ENCODE measurements around the gene KIRREL3. TPM values are rescaled to one million over a fixed set of nuclear protein-coding genes. Genes with fewer than 3 reads are reported as not detected.

The KIRREL3 gene
- total RNA-seq, 1 donor from 2014 or later, result under 0.01 TPM

GRCh38 chr11:126766440-126766839 lies 234.1 kb downstream of the KIRREL3 start:
- H3K9me3 ChIP-seq (ENCODE audit: control insufficient read depth in 3 of 3, low read length in 3 of 3), result no peaks in the 10 kb centered on the region
- H3K36me3 ChIP-seq (ENCODE audit: control insufficient read depth in 3 of 3, insufficient read depth in 3 of 3, low read length in 3 of 3), result no peaks in the 10 kb centered on the region
- no peak overlapping the region for H3K27ac ChIP-seq (ENCODE audit: low read depth, low read length)
- no peaks in the 10 kb centered on the region for H3K4me1 ChIP-seq (ENCODE audit: control insufficient read depth in 3 of 3, insufficient read depth in 3 of 3, low read length in 3 of 3)
- no peak overlapping the region for H3K9ac ChIP-seq (ENCODE audit: low read depth in 1 of 3, low read length in 3 of 3)
- no peak overlapping the region for H3K4me3 ChIP-seq (ENCODE audit: low read length in 3 of 3)
- peaks cover 2 to 3% (median 3%) of the 10 kb centered on the region in 3 donors for H3K27me3 ChIP-seq (ENCODE audit: control insufficient read depth in 3 of 3, insufficient read depth in 3 of 3, low read length in 3 of 3)

- H3K27ac ChIP-seq (ENCODE audit: low read depth, low read length), result no peak overlapping the region
- H3K9me3 ChIP-seq (ENCODE audit: control insufficient read depth in 3 of 3, low read length in 3 of 3), result no peaks in the 10 kb centered on the region
- no peaks in the 10 kb centered on the region for H3K4me1 ChIP-seq (ENCODE audit: control insufficient read depth in 3 of 3, insufficient read depth in 3 of 3, low read length in 3 of 3)
- H3K4me3 ChIP-seq (ENCODE audit: low read length in 3 of 3), result no peak overlapping the region
- H3K36me3 ChIP-seq (ENCODE audit: control insufficient read depth in 3 of 3, insufficient read depth in 3 of 3, low read length in 3 of 3), result no peaks in the 10 kb centered on the region
- H3K9ac ChIP-seq (ENCODE audit: low read depth in 1 of 3, low read length in 3 of 3), result no peak overlapping the region
- peaks cover 2 to 3% (median 3%) of the 10 kb centered on the region in 3 donors for H3K27me3 ChIP-seq (ENCODE audit: control insufficient read depth in 3 of 3, insufficient read depth in 3 of 3, low read length in 3 of 3)
These were observed 235.4 kb downstream of the KIRREL3 start for GRCh38 chr11:126765196-126765595.

- Histone ChIP-seq H3K4me1 (ENCODE audit: control insufficient read depth in 3 of 3, insufficient read depth in 3 of 3, low read length in 3 of 3) (no peaks in the 10 kb centered on the region), H3K9me3 (ENCODE audit: control insufficient read depth in 3 of 3, low read length in 3 of 3) (no peaks in the 10 kb centered on the region), H3K27me3 (ENCODE audit: control insufficient read depth in 3 of 3, insufficient read depth in 3 of 3, low read length in 3 of 3) (peaks cover 2 to 3% (median 3%) of the 10 kb centered on the region in 3 donors), H3K9ac (ENCODE audit: low read depth in 1 of 3, low read length in 3 of 3) (no peak overlapping the region), H3K36me3 (ENCODE audit: control insufficient read depth in 3 of 3, insufficient read depth in 3 of 3, low read length in 3 of 3) (no peaks in the 10 kb centered on the region), H3K27ac (ENCODE audit: low read depth, low read length) (no peak overlapping the region), H3K4me3 (ENCODE audit: low read length in 3 of 3) (no peak overlapping the region)
These were observed 236.3 kb downstream of the KIRREL3 start for GRCh38 chr11:126764231-126764630.

- Histone ChIP-seq H3K9ac (ENCODE audit: low read depth in 1 of 3, low read length in 3 of 3) (no peak overlapping the region), H3K4me3 (ENCODE audit: low read length in 3 of 3) (no peak overlapping the region), H3K4me1 (ENCODE audit: control insufficient read depth in 3 of 3, insufficient read depth in 3 of 3, low read length in 3 of 3) (no peaks in the 10 kb centered on the region), H3K27me3 (ENCODE audit: control insufficient read depth in 3 of 3, insufficient read depth in 3 of 3, low read length in 3 of 3) (no peaks in the 10 kb centered on the region), H3K36me3 (ENCODE audit: control insufficient read depth in 3 of 3, insufficient read depth in 3 of 3, low read length in 3 of 3) (no peaks in the 10 kb centered on the region), H3K9me3 (ENCODE audit: control insufficient read depth in 3 of 3, low read length in 3 of 3) (peaks cover 0 to 2% (median 0%) of the 10 kb centered on the region in 3 donors), H3K27ac (ENCODE audit: low read depth, low read length) (no peak overlapping the region)
These were observed 243.7 kb downstream of the KIRREL3 start for GRCh38 chr11:126756855-126757254.

- no peak overlapping the region for H3K9ac ChIP-seq (ENCODE audit: low read depth in 1 of 3, low read length in 3 of 3)
- H3K4me3 ChIP-seq (ENCODE audit: low read length in 3 of 3), result no peak overlapping the region
- no peaks in the 10 kb centered on the region for H3K27me3 ChIP-seq (ENCODE audit: control insufficient read depth in 3 of 3, insufficient read depth in 3 of 3, low read length in 3 of 3)
- H3K9me3 ChIP-seq (ENCODE audit: control insufficient read depth in 3 of 3, low read length in 3 of 3), result peaks cover 0 to 2% (median 0%) of the 10 kb centered on the region in 3 donors
- H3K4me1 ChIP-seq (ENCODE audit: control insufficient read depth in 3 of 3, insufficient read depth in 3 of 3, low read length in 3 of 3), result no peaks in the 10 kb centered on the region
- no peak overlapping the region for H3K27ac ChIP-seq (ENCODE audit: low read depth, low read length)
- no peaks in the 10 kb centered on the region for H3K36me3 ChIP-seq (ENCODE audit: control insufficient read depth in 3 of 3, insufficient read depth in 3 of 3, low read length in 3 of 3)
These were observed 244.1 kb downstream of the KIRREL3 start for GRCh38 chr11:126756421-126756820.

GRCh38 chr11:126755526-126755925 lies 245.0 kb downstream of the KIRREL3 start:
- Histone ChIP-seq H3K9ac (ENCODE audit: low read depth in 1 of 3, low read length in 3 of 3) (no peak overlapping the region), H3K27me3 (ENCODE audit: control insufficient read depth in 3 of 3, insufficient read depth in 3 of 3, low read length in 3 of 3) (no peaks in the 10 kb centered on the region), H3K36me3 (ENCODE audit: control insufficient read depth in 3 of 3, insufficient read depth in 3 of 3, low read length in 3 of 3) (no peaks in the 10 kb centered on the region), H3K27ac (ENCODE audit: low read depth, low read length) (no peak overlapping the region), H3K9me3 (ENCODE audit: control insufficient read depth in 3 of 3, low read length in 3 of 3) (peaks cover 0 to 2% (median 0%) of the 10 kb centered on the region in 3 donors), H3K4me3 (ENCODE audit: low read length in 3 of 3) (no peak overlapping the region), H3K4me1 (ENCODE audit: control insufficient read depth in 3 of 3, insufficient read depth in 3 of 3, low read length in 3 of 3) (no peaks in the 10 kb centered on the region)

GRCh38 chr11:126754591-126755426 lies 245.8 kb downstream of the KIRREL3 start:
- no peak overlapping the region for H3K4me3 ChIP-seq (ENCODE audit: low read length in 3 of 3)
- peaks cover 0 to 2% (median 0%) of the 10 kb centered on the region in 3 donors for H3K9me3 ChIP-seq (ENCODE audit: control insufficient read depth in 3 of 3, low read length in 3 of 3)
- H3K9ac ChIP-seq (ENCODE audit: low read depth in 1 of 3, low read length in 3 of 3), result no peak overlapping the region
- no peak overlapping the region for H3K27ac ChIP-seq (ENCODE audit: low read depth, low read length)
- no peaks in the 10 kb centered on the region for H3K4me1 ChIP-seq (ENCODE audit: control insufficient read depth in 3 of 3, insufficient read depth in 3 of 3, low read length in 3 of 3)
- peaks cover 0 to 3% (median 0%) of the 10 kb centered on the region in 3 donors for H3K27me3 ChIP-seq (ENCODE audit: control insufficient read depth in 3 of 3, insufficient read depth in 3 of 3, low read length in 3 of 3)
- H3K36me3 ChIP-seq (ENCODE audit: control insufficient read depth in 3 of 3, insufficient read depth in 3 of 3, low read length in 3 of 3), result no peaks in the 10 kb centered on the region

GRCh38 chr11:126753990-126754389 lies 246.6 kb downstream of the KIRREL3 start:
- Histone ChIP-seq H3K27me3 (ENCODE audit: control insufficient read depth in 3 of 3, insufficient read depth in 3 of 3, low read length in 3 of 3) (peaks cover 0 to 3% (median 1%) of the 10 kb centered on the region in 3 donors), H3K9ac (ENCODE audit: low read depth in 1 of 3, low read length in 3 of 3) (no peak overlapping the region), H3K9me3 (ENCODE audit: control insufficient read depth in 3 of 3, low read length in 3 of 3) (peaks cover 0 to 2% (median 0%) of the 10 kb centered on the region in 3 donors), H3K27ac (ENCODE audit: low read depth, low read length) (no peak overlapping the region), H3K36me3 (ENCODE audit: control insufficient read depth in 3 of 3, insufficient read depth in 3 of 3, low read length in 3 of 3) (no peaks in the 10 kb centered on the region), H3K4me1 (ENCODE audit: control insufficient read depth in 3 of 3, insufficient read depth in 3 of 3, low read length in 3 of 3) (no peaks in the 10 kb centered on the region), H3K4me3 (ENCODE audit: low read length in 3 of 3) (no peak overlapping the region)

GRCh38 chr11:126751242-126751641 lies 249.3 kb downstream of the KIRREL3 start:
- no peaks in the 10 kb centered on the region for H3K36me3 ChIP-seq (ENCODE audit: control insufficient read depth in 3 of 3, insufficient read depth in 3 of 3, low read length in 3 of 3)
- peaks cover 0 to under 1% (median 0%) of the 10 kb centered on the region in 3 donors for H3K9me3 ChIP-seq (ENCODE audit: control insufficient read depth in 3 of 3, low read length in 3 of 3)
- peaks cover 0 to 4% (median 3%) of the 10 kb centered on the region in 3 donors for H3K27me3 ChIP-seq (ENCODE audit: control insufficient read depth in 3 of 3, insufficient read depth in 3 of 3, low read length in 3 of 3)
- H3K27ac ChIP-seq (ENCODE audit: low read depth, low read length), result no peak overlapping the region
- H3K9ac ChIP-seq (ENCODE audit: low read depth in 1 of 3, low read length in 3 of 3), result no peak overlapping the region
- no peaks in the 10 kb centered on the region for H3K4me1 ChIP-seq (ENCODE audit: control insufficient read depth in 3 of 3, insufficient read depth in 3 of 3, low read length in 3 of 3)
- no peak overlapping the region for H3K4me3 ChIP-seq (ENCODE audit: low read length in 3 of 3)

- Histone ChIP-seq H3K9ac (ENCODE audit: low read depth in 1 of 3, low read length in 3 of 3) (no peak overlapping the region), H3K36me3 (ENCODE audit: control insufficient read depth in 3 of 3, insufficient read depth in 3 of 3, low read length in 3 of 3) (no peaks in the 10 kb centered on the region), H3K27ac (ENCODE audit: low read depth, low read length) (no peak overlapping the region), H3K27me3 (ENCODE audit: control insufficient read depth in 3 of 3, insufficient read depth in 3 of 3, low read length in 3 of 3) (peaks cover 0 to 6% (median 3%) of the 10 kb centered on the region in 3 donors), H3K9me3 (ENCODE audit: control insufficient read depth in 3 of 3, low read length in 3 of 3) (no peaks in the 10 kb centered on the region), H3K4me1 (ENCODE audit: control insufficient read depth in 3 of 3, insufficient read depth in 3 of 3, low read length in 3 of 3) (no peaks in the 10 kb centered on the region), H3K4me3 (ENCODE audit: low read length in 3 of 3) (no peak overlapping the region)
These were observed 251.8 kb downstream of the KIRREL3 start for GRCh38 chr11:126748793-126749192.
